Body of pancreas (tissue), 4 donors: ENCODE data around the gene DEFB129.

Experiments used
- CTCF ChIP-seq, 7 experiments: fragments of 450-650 bp in 4 of 7; fragments of 200-600 bp in 3 of 7; sonication (generic) in 3 of 7; IDR thresholded peaks; one replicate each; pipeline ENCODE4 v1.5.1; 2016 to 2019; ENCODE audit warnings: antibody characterized with exemption in 7 of 7
- POLR2A ChIP-seq, 3 donors: fragments of 450-650 bp; IDR thresholded peaks; one replicate each; pipeline ENCODE4 v1.6.1; 2016; ENCODE audit warnings: antibody characterized with exemption in 3 of 3, mild to moderate bottlenecking in 2 of 3

- TF ChIP-seq CTCF (IDR thresholded peaks at IDR 0.05), result no peak
- no peak for TF ChIP-seq POLR2A (IDR thresholded peaks at IDR 0.05)
Observed at GRCh38 chr20:259981-260380, 32.9 kb downstream of the DEFB129 start.
